NCI-H1436 (cell line): ENCODE data around the gene TMX2.

Experiments
- DNase-seq: peaks from one replicate; lab custom pipeline; 2025; lab: John Stamatoyannopoulos, UW

Gene TMX2

DNA sequence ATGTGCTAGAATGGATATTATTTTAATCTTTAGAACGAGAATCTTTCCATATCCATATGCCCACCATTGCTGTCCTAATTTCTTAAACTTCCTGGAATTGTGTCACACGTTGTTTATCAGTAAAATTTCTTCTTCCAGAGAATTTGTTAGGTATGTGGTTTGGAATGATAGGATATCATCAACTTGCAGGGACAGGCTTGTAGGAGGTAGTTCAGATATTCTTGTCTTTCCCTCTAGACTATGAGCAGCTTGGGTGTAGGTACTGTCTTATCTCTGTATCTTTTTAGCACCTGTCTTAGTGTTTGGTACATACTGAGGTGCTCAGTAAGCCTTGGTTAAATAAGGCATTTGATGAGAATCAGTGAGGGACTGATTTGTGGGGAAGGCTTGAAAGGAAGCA is 52.6 kb downstream of the TMX2 start:
- no peak for DNase-seq

DNA sequence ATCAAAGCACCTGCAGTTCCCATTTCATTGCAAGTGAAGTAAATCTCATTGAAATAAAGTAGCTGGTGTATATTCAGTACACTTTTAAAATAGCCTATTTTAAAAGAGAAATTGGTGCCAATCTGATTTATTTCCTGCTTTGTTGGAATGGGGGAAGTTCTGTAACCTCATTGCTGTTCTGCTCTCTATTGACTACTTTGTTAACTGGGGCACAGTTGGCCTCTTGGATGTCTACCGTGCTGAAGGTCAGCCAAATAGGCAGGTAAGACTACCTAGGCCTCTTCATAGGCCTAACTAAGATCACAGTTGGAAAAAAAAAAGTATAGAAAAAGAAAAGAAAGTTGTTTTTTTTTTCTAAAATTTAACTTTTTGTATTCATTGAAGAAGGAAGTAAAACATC is 58.4 kb downstream of the TMX2 start:
- no peak for DNase-seq

- no peak for DNase-seq
These were observed 59.0 kb downstream of the TMX2 start for GRCh38 chr11:57771365-57771764.

- DNase-seq: no peak
These were observed 60.2 kb downstream of the TMX2 start for GRCh38 chr11:57772562-57772961.

GRCh38 chr11:57773026-57773598 is 60.7 kb downstream of the TMX2 start:
- DNase-seq: no peak

DNA sequence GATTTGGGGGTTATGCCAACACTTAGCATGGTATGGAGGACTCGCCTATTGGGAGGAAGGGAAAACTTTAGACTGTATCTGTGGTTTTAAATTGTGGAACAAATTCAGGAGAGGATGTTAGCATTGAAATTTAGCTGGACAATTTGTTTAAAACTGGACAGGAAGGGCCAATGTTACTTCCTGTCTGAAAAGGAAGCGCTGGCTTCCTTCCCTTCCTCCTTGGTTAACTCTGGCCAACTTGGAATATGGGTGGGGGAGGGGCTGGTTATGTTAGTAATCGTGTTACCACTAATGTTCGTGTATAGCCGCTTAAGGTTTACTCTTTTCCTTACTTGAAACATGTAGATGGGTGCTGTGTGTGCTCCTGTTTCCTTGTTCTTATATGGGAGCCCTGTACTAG is 63.1 kb downstream of the TMX2 start:
- DNase-seq: no peak

DNA sequence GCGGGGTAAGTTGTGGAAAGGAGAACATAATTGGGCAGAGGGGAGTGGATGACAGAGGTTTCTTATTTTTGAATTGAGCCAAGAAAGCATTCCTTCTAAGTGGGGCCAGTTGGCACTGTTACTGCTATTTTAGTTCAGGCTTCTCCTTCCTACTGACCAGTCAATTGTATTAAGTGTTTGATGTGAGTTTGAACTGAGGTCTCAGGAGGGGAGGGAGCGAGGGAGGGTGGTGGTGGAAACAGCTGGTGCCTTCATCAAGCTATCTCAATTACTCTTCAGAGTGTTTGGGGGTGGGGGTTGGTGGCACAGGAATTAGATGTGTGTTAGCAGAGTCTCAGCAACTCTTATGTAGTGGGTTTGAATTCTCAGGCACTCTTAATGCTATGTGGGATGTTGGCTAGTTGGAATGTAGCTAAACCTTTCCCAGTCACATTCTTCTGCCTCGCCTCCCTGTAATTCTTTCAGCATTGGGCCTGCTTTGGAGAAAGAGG is 63.7 kb downstream of the TMX2 start:
- no peak for DNase-seq

- DNase-seq: no peak
These were observed 64.3 kb downstream of the TMX2 start for GRCh38 chr11:57776577-57777210.

DNA sequence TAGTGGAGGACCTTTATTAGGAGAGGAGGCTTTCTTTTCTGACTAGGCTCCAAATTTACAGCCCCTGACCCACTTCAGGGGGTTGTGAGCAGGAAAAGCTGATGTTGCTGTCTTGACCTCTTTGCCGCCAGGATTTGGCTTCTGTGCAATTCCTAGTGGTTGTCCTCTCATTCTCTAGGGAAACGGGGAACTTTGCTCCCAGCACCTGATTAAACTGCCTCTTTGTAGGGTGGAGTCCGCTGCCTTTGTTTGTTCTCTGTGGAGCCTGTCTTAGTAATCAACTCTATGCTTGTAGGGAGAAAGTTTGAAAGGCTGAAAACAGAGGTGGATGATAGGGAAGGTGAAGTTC is 65.5 kb downstream of the TMX2 start:
- no peak for DNase-seq

GRCh38 chr11:57778318-57779037 is 66.1 kb downstream of the TMX2 start:
- peak; percentile 53 for DNase-seq

DNA sequence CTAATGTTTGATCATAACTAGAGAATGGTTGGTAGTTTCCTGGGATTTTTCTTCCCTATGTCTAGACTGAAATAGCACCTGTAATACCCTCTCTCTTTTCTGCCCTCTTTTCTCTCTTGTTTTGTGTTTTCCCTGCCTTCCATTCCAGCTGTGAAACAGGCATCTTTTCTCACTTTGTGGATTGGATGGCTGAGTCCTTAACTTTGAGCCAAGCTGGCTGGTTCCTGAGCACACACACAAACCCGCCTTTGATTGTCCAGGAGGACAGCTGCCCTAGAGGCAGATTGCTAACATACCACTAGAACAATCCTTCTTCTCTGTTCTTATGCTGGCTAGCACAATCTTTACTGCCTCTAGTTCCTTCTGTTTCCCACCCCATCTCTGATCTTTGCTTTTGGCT is 66.9 kb downstream of the TMX2 start:
- no peak for DNase-seq

- DNase-seq: no peak
These were observed 69.1 kb downstream of the TMX2 start for GRCh38 chr11:57781529-57781943.

DNA sequence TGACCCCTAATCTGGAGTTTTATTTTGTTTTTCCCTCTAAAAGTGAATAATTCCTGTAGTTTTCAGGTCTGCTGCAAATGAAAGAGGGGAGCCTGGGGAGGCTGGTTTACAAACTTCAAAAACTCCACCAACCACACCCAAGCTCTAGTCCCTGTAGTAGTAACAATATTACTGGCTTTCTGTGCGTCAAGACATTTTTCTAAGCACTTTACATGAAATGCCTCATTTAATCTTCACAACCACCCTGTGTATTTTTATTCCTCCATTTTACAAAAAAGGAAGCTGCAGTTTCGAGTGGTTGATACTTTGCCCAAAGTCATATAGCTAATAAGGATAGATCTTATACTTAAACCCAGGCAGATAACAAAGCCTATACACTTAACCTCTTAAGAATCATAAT is 72.7 kb downstream of the TMX2 start:
- DNase-seq: no peak

DNA sequence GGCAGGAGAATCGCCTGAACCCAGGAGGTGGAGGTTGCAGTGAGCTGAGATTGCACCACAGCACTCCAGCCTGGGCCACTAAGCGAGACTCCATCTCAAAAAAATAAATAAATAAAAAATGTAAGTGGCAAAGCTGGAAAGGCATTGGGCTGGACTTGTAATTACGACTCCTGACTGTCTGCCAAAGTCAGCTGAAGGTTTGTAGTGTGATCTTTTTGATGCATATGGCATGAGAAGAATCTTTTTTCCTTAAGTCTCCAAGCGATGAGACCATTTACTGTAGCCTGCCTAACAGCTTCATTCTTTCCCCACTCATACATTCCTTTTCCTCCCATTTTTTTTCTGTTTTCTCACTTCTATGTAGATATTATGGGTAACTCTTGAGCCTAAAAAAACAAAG is 74.0 kb downstream of the TMX2 start:
- DNase-seq: no peak

DNA sequence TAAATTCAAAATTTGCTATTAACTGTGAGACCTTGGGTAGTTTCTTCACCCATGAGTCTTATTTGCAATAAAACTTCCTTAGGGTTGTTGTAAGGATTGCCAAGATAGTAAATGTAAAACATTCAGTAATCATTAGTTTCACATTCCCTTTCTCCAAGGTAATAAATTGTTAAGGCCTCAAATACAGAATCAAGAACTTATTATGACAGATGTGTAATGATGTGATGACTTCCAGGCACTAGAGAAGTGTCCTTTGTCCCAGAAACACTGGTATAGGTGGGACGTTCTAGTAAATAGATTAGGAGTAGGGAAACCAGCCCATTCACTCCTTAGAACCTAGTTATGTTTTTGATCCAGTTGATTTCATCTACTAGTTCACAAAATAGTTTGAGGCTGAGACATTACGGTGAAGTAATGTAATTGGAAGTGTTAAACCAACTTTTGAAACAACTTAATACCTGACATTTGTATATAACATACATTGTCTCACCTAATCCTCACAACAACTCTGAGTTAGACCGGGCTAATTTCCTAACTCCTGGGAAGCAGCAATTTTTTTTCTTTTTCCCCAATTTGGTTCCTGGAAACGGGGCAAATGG is 74.7 kb downstream of the TMX2 start:
- DNase-seq: no peak

DNA sequence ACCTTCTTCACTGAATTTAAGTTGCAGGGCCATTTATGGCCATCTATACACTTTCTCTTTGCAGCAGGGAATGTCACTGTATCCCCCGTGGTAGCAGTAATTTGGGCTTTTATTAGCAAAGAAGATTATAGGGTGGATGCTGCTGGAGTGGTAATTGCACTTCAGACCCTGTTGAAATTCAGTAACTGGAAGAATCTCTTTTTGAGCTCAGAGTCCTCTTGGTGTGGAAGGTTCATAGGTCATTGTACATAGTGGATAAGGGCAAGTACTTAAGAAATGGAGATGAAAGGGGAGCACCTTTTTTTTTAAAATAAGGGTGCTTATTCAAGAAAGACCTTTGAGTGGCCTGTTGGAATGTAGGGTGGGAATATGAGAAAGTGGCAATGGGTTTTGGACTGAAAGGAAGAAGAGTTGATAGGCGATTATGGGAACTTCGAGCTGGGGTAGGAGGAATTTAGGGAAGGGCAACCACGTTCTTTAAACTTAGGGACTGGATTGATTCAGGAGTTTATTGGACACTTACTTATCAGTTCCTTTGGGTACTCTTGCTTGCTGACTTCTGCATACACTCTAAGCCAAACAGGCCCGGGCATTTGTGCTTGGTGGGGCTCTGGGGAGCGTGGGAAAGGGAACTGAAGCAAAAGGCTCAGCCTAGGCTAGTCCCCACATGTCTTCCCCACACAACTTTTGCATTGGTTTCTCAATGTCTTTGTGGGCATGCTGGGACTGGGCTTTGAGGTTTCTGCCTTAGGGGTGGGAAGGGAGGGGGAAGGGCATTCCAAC is 75.7 kb downstream of the TMX2 start:
- DNase-seq: no peak

DNA sequence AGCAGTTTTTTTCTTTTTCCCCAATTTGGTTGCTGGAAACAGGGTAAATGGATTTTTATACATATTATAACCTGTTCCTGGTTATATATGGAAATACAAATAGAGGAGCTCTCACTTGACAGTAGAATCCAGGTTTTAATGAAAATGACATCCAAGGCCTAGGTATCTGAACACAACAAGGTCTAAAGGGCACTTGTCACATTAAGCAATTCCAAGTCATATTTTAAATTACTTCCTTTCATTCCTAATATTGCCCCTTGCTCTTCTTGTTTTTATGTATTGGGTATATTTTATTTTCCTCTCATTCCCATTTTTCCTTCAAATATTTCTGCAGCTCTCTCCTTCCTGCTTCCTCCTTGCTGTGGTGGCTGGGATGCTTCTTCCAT is 76.3 kb downstream of the TMX2 start:
- no peak for DNase-seq
